Measurements from ENCODE around the gene ZNF831.

The ZNF831 gene

GRCh38 chr20:59127839-59128238, 35.8 kb upstream of the ZNF831 start:
- H3K4me3 ChIP-seq (ENCODE audit: low read depth, low read length): no peak overlapping the region
- no peak for TF ChIP-seq CTCF (conservative IDR thresholded peaks at IDR 0.05; ENCODE audit: low read depth, low read length)
- no peak for DNase-seq (ENCODE audit: low read depth)

- no peak for DNase-seq (ENCODE audit: low read depth)
- H3K4me3 ChIP-seq (ENCODE audit: low read depth, low read length): no peak overlapping the region
- TF ChIP-seq CTCF (conservative IDR thresholded peaks at IDR 0.05; ENCODE audit: low read depth, low read length): no peak
Observed at GRCh38 chr20:59131551-59132285, 31.9 kb upstream of the ZNF831 start.

DNA sequence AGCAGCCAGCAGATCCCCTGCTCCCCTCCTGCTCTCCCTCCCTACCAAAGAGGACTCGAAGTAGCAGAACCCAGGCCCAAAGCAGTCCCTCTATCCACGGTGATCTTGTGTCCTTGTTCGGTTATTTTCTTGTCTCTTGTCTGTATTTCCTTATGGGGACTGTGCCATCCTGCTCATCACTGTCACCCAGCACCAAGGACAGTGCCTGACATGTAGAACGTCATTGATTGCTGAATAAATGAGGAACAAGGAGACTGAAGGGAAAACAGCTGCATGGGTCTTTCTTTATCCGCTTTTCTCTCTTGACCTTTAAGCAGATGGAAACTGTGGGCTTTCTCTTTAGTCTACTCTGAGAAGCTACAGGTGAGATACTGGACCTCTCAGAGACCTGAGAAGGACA, 29.4 kb upstream of the ZNF831 start:
- TF ChIP-seq CTCF (conservative IDR thresholded peaks at IDR 0.05; ENCODE audit: low read depth, low read length): no peak
- no peak overlapping the region for H3K4me3 ChIP-seq (ENCODE audit: low read depth, low read length)
- no peak for DNase-seq (ENCODE audit: low read depth)

DNA sequence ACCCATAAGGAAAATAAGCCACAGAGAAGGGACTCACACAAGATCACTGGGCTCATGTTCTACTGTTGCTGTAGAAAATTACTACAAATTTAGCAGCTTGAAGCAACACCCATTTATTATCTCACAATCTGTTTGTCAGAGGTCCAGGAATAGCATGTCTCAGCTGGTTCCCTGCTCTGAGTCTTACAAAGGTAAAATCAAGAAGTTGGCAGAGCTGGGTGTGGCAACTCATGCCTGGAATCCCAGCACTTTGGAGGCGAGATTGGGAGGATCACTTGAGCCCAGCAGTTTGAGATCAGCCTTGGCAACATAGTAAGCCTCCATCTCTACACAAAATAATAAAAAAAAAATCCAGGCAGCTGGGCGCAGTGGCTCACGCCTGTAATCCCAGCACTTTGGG, 28.5 kb upstream of the ZNF831 start:
- no peak for TF ChIP-seq CTCF (conservative IDR thresholded peaks at IDR 0.05; ENCODE audit: low read depth, low read length)
- no peak overlapping the region for H3K4me3 ChIP-seq (ENCODE audit: low read depth, low read length)
- no peak for DNase-seq (ENCODE audit: low read depth)

- no peak for TF ChIP-seq CTCF (conservative IDR thresholded peaks at IDR 0.05; ENCODE audit: low read depth, low read length)
- no peak for DNase-seq (ENCODE audit: low read depth)
- H3K4me3 ChIP-seq (ENCODE audit: low read depth, low read length): no peak overlapping the region
Observed at GRCh38 chr20:59136027-59136426, 27.6 kb upstream of the ZNF831 start.

DNA sequence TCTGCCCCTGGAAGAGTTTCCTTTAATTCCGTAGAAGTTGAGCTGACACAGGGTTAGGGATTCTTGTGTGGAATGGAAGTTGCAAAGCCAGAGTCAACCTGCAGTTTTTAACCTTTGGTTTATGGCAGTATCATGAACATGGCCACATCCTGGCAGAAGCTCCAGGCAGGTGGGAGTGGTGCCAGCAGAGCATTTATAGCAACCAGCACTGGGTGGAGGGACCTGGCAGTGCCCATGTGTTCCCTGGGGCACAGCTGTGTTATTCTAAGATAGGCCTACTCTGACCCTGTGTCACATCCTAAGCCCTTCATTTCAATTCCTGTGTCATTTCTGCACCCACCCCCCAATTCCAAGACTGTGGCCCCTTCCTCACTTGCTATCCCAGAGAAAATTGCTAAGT, 26.1 kb upstream of the ZNF831 start:
- no peak for DNase-seq (ENCODE audit: low read depth)
- H3K4me3 ChIP-seq (ENCODE audit: low read depth, low read length): no peak overlapping the region

More for the DNA sequence above, 26.1 kb upstream of the ZNF831 start:
- TF ChIP-seq CTCF (conservative IDR thresholded peaks at IDR 0.05; ENCODE audit: low read depth, low read length): no peak
